Measurements from ENCODE around the gene RAB34. TPM values are rescaled to one million over a fixed set of nuclear protein-coding genes. Genes with fewer than 3 reads are reported as not detected.
A peak's percentile ranks its signal among the peaks of the same experiment; 100 is the strongest.

RAB34 gene
- total and polyA plus RNA-seq, 9 of the 15 experiments (the other 6 are each of a cell fraction or from before 2014, with no cell fraction given): 0.07 to 3.8 (median 0.46) TPM; not detected in 1

DNA sequence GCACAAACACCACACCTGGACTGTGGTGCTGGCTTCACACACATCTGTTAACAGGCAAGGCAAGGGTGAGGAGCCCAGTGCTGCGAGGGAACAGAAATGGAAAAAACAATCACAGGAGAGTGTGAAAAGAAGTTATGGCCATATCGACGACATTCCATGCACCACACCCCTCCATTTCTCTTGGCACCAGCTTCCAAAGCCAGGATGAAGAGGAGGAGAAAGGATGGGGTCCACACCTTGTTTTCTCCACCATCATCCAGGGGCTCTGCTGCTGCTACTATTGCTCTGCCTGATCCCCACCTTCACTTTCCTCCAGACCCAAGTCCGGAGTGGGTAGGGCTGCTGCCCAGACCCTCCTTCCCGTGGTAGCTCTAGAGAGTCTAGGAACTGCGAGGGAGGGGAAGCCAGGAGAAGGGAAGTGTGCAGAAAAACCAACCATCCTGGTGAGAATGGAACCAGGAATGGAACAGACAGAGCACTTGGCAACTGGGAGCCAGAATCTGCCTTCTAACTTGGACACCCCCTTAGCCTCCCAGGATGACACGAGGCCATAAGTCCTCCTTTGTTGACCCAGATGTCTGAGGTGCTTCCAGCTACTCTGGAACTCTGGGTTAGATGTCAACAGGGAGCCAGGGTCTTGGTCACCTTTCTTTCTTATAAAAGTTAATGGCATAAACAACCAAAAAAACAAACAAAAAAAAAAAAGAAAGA, 4.8 kb downstream of the RAB34 start:
- no TSS peak for BruUV-seq (replicated peaks)
- no peak for FAIRE-seq
- no peaks in the 10 kb centered on the region for H4K20me1 ChIP-seq (replicated peaks; ENCODE audit: control insufficient read depth, insufficient read depth, low read length)
- no peaks in the 10 kb centered on the region for H3K9me1 ChIP-seq (ENCODE audit: control insufficient read depth, insufficient read depth, low read length)
- peaks cover 13% of the 10 kb centered on the region for H3K79me2 ChIP-seq (ENCODE audit: control insufficient read depth, insufficient read depth, low read length)
- 0 out of 5 replicates have a peak, but pooled peaks cover 0 to 11% of the 10 kb centered on the region in 2 experiments for H3K27me3 ChIP-seq (ENCODE audit: control insufficient read depth in 2 of 2, insufficient read depth in 2 of 2, low read length in 2 of 2)
- no peak for ATAC-seq
- H3K27ac ChIP-seq (ENCODE audit: extremely low read depth, low read depth, low read length): peak overlapping the region; percentile 88; the same call in 2 of the 3 replicates
- intact Hi-C loops (cut with micrococcal nuclease) (no loop called here), in situ Hi-C loops (cut with MboI) (no loop called here)
- H3K4me3 ChIP-seq: no peak overlapping the region
- peaks cover 14 to 44% of the 10 kb centered on the region in 2 experiments for H3K4me1 ChIP-seq (replicated peaks in 1 of 2; ENCODE audit: control insufficient read depth in 2 of 2, insufficient read depth in 2 of 2, low read length in 2 of 2)
- peak overlapping the region; percentile 0 to 79; a peak in 1 of 4 replicates for H3K9ac ChIP-seq (ENCODE audit: insufficient read depth in 1 of 2, low read depth in 2 of 2, low read length in 2 of 2)
- ChIA-PET POLR2A (interaction anchor here (0.6 to 8.7 kb wide), 9 partner anchors 9 to 184 kb away, joined by 3 to 133 read pairs (median 5); partner anchors contain the start of genes RPL23A and TRAF4), CTCF (ENCODE audit: low intra/inter-chr PET ratio) (no interaction called here)
- peak overlapping the region; percentile 99 for H3K4me2 ChIP-seq (ENCODE audit: insufficient read depth, low read length)
- 60% methylated on average over 7 of the region's 7 CpGs for WGBS (ENCODE audit: insufficient coverage, low coverage, missing lambda C conversion rate)
- 0 out of 2 replicates have a peak, but pooled peaks cover 2% of the 10 kb centered on the region for H3K9me3 ChIP-seq (replicated peaks; ENCODE audit: control insufficient read depth, insufficient read depth, low read depth, low read length)
- H2AFZ ChIP-seq (ENCODE audit: low read depth, low read length): peak overlapping the region; percentile 85
- no peaks in the 10 kb centered on the region for H3K36me3 ChIP-seq (ENCODE audit: control insufficient read depth, insufficient read depth, low read length)
- no peak for DNase-seq (ENCODE audit: extremely low read depth in 1 of 4, low spot score in 3 of 4)
- TF ChIP-seq EGR1 (conservative IDR thresholded peaks at IDR 0.05): no peak
- TF ChIP-seq, protein P1, sequence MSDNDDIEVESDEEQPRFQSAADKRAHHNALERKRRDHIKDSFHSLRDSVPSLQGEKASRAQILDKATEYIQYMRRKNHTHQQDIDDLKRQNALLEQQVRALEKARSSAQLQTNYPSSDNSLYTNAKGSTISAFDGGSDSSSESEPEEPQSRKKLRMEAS (CRISPR knock-in tag; IDR thresholded peaks at IDR 0.05): 0 out of 2 replicates have a peak, but pooled peaks have one; percentile 14
- TF ChIP-seq L3MBTL2 (IDR thresholded peaks at IDR 0.05): no peak
- TF ChIP-seq, protein P2, sequence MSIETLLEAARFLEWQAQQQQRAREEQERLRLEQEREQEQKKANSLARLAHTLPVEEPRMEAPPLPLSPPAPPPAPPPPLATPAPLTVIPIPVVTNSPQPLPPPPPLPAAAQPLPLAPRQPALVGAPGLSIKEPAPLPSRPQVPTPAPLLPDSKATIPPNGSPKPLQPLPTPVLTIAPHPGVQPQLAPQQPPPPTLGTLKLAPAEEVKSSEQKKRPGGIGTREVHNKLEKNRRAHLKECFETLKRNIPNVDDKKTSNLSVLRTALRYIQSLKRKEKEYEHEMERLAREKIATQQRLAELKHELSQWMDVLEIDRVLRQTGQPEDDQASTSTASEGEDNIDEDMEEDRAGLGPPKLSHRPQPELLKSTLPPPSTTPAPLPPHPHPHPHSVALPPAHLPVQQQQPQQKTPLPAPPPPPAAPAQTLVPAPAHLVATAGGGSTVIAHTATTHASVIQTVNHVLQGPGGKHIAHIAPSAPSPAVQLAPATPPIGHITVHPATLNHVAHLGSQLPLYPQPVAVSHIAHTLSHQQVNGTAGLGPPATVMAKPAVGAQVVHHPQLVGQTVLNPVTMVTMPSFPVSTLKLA (conservative IDR thresholded peaks at IDR 0.05): no peak
- TF ChIP-seq LCOR (CRISPR knock-in tag; IDR thresholded peaks at IDR 0.05): no peak
- TF ChIP-seq, protein P3, sequence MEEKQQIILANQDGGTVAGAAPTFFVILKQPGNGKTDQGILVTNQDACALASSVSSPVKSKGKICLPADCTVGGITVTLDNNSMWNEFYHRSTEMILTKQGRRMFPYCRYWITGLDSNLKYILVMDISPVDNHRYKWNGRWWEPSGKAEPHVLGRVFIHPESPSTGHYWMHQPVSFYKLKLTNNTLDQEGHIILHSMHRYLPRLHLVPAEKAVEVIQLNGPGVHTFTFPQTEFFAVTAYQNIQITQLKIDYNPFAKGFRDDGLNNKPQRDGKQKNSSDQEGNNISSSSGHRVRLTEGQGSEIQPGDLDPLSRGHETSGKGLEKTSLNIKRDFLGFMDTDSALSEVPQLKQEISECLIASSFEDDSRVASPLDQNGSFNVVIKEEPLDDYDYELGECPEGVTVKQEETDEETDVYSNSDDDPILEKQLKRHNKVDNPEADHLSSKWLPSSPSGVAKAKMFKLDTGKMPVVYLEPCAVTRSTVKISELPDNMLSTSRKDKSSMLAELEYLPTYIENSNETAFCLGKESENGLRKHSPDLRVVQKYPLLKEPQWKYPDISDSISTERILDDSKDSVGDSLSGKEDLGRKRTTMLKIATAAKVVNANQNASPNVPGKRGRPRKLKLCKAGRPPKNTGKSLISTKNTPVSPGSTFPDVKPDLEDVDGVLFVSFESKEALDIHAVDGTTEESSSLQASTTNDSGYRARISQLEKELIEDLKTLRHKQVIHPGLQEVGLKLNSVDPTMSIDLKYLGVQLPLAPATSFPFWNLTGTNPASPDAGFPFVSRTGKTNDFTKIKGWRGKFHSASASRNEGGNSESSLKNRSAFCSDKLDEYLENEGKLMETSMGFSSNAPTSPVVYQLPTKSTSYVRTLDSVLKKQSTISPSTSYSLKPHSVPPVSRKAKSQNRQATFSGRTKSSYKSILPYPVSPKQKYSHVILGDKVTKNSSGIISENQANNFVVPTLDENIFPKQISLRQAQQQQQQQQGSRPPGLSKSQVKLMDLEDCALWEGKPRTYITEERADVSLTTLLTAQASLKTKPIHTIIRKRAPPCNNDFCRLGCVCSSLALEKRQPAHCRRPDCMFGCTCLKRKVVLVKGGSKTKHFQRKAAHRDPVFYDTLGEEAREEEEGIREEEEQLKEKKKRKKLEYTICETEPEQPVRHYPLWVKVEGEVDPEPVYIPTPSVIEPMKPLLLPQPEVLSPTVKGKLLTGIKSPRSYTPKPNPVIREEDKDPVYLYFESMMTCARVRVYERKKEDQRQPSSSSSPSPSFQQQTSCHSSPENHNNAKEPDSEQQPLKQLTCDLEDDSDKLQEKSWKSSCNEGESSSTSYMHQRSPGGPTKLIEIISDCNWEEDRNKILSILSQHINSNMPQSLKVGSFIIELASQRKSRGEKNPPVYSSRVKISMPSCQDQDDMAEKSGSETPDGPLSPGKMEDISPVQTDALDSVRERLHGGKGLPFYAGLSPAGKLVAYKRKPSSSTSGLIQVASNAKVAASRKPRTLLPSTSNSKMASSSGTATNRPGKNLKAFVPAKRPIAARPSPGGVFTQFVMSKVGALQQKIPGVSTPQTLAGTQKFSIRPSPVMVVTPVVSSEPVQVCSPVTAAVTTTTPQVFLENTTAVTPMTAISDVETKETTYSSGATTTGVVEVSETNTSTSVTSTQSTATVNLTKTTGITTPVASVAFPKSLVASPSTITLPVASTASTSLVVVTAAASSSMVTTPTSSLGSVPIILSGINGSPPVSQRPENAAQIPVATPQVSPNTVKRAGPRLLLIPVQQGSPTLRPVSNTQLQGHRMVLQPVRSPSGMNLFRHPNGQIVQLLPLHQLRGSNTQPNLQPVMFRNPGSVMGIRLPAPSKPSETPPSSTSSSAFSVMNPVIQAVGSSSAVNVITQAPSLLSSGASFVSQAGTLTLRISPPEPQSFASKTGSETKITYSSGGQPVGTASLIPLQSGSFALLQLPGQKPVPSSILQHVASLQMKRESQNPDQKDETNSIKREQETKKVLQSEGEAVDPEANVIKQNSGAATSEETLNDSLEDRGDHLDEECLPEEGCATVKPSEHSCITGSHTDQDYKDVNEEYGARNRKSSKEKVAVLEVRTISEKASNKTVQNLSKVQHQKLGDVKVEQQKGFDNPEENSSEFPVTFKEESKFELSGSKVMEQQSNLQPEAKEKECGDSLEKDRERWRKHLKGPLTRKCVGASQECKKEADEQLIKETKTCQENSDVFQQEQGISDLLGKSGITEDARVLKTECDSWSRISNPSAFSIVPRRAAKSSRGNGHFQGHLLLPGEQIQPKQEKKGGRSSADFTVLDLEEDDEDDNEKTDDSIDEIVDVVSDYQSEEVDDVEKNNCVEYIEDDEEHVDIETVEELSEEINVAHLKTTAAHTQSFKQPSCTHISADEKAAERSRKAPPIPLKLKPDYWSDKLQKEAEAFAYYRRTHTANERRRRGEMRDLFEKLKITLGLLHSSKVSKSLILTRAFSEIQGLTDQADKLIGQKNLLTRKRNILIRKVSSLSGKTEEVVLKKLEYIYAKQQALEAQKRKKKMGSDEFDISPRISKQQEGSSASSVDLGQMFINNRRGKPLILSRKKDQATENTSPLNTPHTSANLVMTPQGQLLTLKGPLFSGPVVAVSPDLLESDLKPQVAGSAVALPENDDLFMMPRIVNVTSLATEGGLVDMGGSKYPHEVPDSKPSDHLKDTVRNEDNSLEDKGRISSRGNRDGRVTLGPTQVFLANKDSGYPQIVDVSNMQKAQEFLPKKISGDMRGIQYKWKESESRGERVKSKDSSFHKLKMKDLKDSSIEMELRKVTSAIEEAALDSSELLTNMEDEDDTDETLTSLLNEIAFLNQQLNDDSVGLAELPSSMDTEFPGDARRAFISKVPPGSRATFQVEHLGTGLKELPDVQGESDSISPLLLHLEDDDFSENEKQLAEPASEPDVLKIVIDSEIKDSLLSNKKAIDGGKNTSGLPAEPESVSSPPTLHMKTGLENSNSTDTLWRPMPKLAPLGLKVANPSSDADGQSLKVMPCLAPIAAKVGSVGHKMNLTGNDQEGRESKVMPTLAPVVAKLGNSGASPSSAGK (IDR thresholded peaks at IDR 0.05): no peak
- TF ChIP-seq CREBBP (IDR thresholded peaks at IDR 0.05; ENCODE audit: low read depth, low read length): no peak
